ENCODE data around the gene MYH9. TPM values are rescaled to one million over a fixed set of nuclear protein-coding genes. Genes with fewer than 3 reads are reported as not detected.

The MYH9 gene
- total RNA-seq, 1 experiment from 2014 or later, result 788 TPM

- in situ Hi-C loops (cut with HindIII; ENCODE audit: low pct_unique_long_range_greater_than_20kb, low sequenced_read_pairs), result no loop called here
- ATAC-seq (no peak), DNase-seq (ENCODE audit: low read depth, low spot score) (no peak)
- intact Hi-C loops (cut with micrococcal nuclease; ENCODE audit: unreplicated experiment), result no loop called here
- peaks cover 20% of the 10 kb centered on the region for H3K36me3 ChIP-seq (ENCODE audit: control insufficient read depth, insufficient read depth, low read length)
- H3K27ac ChIP-seq (ENCODE audit: low read length), result peak overlapping the region; percentile 89
- no peaks in the 10 kb centered on the region for H3K27me3 ChIP-seq (ENCODE audit: control insufficient read depth, insufficient read depth, low read length)
- no peak for TF ChIP-seq TCF7L2 (IDR thresholded peaks at IDR 0.05; ENCODE audit: low read depth, low read length)
- TF ChIP-seq, protein P1, sequence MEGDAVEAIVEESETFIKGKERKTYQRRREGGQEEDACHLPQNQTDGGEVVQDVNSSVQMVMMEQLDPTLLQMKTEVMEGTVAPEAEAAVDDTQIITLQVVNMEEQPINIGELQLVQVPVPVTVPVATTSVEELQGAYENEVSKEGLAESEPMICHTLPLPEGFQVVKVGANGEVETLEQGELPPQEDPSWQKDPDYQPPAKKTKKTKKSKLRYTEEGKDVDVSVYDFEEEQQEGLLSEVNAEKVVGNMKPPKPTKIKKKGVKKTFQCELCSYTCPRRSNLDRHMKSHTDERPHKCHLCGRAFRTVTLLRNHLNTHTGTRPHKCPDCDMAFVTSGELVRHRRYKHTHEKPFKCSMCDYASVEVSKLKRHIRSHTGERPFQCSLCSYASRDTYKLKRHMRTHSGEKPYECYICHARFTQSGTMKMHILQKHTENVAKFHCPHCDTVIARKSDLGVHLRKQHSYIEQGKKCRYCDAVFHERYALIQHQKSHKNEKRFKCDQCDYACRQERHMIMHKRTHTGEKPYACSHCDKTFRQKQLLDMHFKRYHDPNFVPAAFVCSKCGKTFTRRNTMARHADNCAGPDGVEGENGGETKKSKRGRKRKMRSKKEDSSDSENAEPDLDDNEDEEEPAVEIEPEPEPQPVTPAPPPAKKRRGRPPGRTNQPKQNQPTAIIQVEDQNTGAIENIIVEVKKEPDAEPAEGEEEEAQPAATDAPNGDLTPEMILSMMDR (IDR thresholded peaks at IDR 0.05), result no peak
- TF ChIP-seq REST (IDR thresholded peaks at IDR 0.05; ENCODE audit: insufficient read depth in 1 of 2, low read depth in 2 of 2, low read length in 1 of 2), result no peak
- TF ChIP-seq POLR2AphosphoS5 (IDR thresholded peaks at IDR 0.05; ENCODE audit: low read depth, low read length), result no peak
- TF ChIP-seq SIN3A (IDR thresholded peaks at IDR 0.05; ENCODE audit: borderline replicate concordance, insufficient read depth, low read depth, low read length), result no peak
- no TSS peak for BruUV-seq (replicated peaks)
- CTCF ChIA-PET, result no interaction called here
- no peak overlapping the region for H3K4me3 ChIP-seq (ENCODE audit: low read depth in 2 of 2, low read length in 2 of 2)
- POLR2A ChIA-PET, result interaction anchor here (0.7 kb wide), 1 partner anchor 24 kb away, joined by 3 read pairs; no protein-coding TSS in a partner anchor
- H3K4me1 ChIP-seq (ENCODE audit: control insufficient read depth, insufficient read depth, low read length), result peaks cover 54% of the 10 kb centered on the region
- H3K9me3 ChIP-seq (ENCODE audit: control insufficient read depth, insufficient read depth, low read depth, low read length), result no peaks in the 10 kb centered on the region
Measured at GRCh38 chr22:36323855-36324331, 63.9 kb downstream of the MYH9 start.

DNA sequence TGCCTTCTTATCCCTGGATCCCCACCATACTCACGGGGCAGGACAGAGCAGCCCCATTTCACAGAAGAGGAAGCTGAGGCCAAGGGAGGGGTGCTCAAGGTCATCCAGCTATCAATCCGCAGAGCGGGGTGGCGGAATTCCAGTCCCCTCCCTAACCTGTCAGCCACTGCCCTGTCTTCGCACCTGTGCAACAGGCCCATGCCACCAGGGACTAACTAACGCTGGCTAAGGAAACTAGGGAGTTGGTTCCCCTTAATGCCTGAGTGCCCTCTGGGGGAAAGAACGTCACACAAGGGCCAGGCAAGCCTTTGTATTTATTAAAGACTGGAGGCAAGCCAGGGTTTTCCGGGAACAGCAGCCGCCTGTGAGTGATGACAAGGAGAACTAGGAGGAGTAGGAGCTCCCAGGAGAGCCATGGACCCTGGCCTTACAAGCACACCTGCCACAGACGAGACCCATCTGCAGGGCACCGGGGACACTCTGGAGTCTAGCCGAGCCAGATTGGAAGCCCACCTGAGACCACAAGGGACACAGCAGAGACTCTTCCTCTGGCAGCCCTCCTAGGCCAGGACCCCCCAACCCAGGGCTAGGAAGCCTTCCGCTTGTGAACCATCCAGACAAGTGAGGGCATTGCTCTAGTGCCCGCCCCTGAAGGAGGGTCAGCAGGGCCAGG lies 64.4 kb downstream of the MYH9 start:
- intact Hi-C loops (cut with micrococcal nuclease; ENCODE audit: unreplicated experiment), result no loop called here
- in situ Hi-C loops (cut with HindIII; ENCODE audit: low pct_unique_long_range_greater_than_20kb, low sequenced_read_pairs), result no loop called here
- no TSS peak for BruUV-seq (replicated peaks)
- ChIA-PET CTCF (no interaction called here), POLR2A (interaction anchor here (0.7 kb wide), 1 partner anchor 24 kb away, joined by 3 read pairs; no protein-coding TSS in a partner anchor)
- H3K27ac ChIP-seq (ENCODE audit: low read length), result peak overlapping the region; percentile 89
- H3K27me3 ChIP-seq (ENCODE audit: control insufficient read depth, insufficient read depth, low read length), result no peaks in the 10 kb centered on the region
- ATAC-seq (no peak), DNase-seq (ENCODE audit: low read depth, low spot score) (no peak)
- H3K4me3 ChIP-seq (ENCODE audit: low read depth in 2 of 2, low read length in 2 of 2), result no peak overlapping the region
- H3K9me3 ChIP-seq (ENCODE audit: control insufficient read depth, insufficient read depth, low read depth, low read length), result no peaks in the 10 kb centered on the region
- H3K36me3 ChIP-seq (ENCODE audit: control insufficient read depth, insufficient read depth, low read length), result peaks cover 17% of the 10 kb centered on the region
- H3K4me1 ChIP-seq (ENCODE audit: control insufficient read depth, insufficient read depth, low read length), result peaks cover 48% of the 10 kb centered on the region
- peak; percentile 8; the same call in 1 of the 2 replicates for TF ChIP-seq POLR2AphosphoS5 (IDR thresholded peaks at IDR 0.05; ENCODE audit: low read depth, low read length)
- no peak for TF ChIP-seq TCF7L2 (IDR thresholded peaks at IDR 0.05; ENCODE audit: low read depth, low read length)

DNA sequence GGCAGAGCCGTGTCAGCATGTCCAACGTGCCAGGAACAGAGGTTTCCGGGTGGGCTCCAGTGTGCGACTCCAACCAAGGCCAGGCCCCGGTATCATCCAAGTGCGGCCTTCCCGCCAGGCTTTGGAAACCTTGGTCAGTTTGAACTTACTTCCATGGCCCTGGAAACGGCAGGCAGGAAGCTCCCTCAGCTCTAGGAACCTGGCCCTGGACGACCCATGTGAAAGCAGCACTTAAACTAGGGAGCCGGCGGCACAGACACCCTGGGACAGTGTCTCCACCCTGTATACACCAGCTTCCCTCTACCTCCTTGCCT lies 65.2 kb downstream of the MYH9 start:
- no TSS peak for BruUV-seq (replicated peaks)
- intact Hi-C loops (cut with micrococcal nuclease; ENCODE audit: unreplicated experiment), result no loop called here
- ChIA-PET CTCF (no interaction called here), POLR2A (interaction anchor here (0.6 kb wide), 1 partner anchor 207 kb away, joined by 3 read pairs; no protein-coding TSS in a partner anchor)
- Histone ChIP-seq H3K4me1 (ENCODE audit: control insufficient read depth, insufficient read depth, low read length) (peaks cover 41% of the 10 kb centered on the region), H3K27me3 (ENCODE audit: control insufficient read depth, insufficient read depth, low read length) (no peaks in the 10 kb centered on the region), H3K27ac (ENCODE audit: low read length) (peak overlapping the region; percentile 89), H3K4me3 (ENCODE audit: low read depth in 2 of 2, low read length in 2 of 2) (no peak overlapping the region), H3K9me3 (ENCODE audit: control insufficient read depth, insufficient read depth, low read depth, low read length) (no peaks in the 10 kb centered on the region), H3K36me3 (ENCODE audit: control insufficient read depth, insufficient read depth, low read length) (peaks cover 11% of the 10 kb centered on the region)
- TF ChIP-seq POLR2AphosphoS5 (IDR thresholded peaks at IDR 0.05; ENCODE audit: low read depth, low read length) (no peak), REST (IDR thresholded peaks at IDR 0.05; ENCODE audit: insufficient read depth in 1 of 2, low read depth in 2 of 2, low read length in 1 of 2) (no peak), TCF7L2 (IDR thresholded peaks at IDR 0.05; ENCODE audit: low read depth, low read length) (no peak), SIN3A (IDR thresholded peaks at IDR 0.05; ENCODE audit: borderline replicate concordance, insufficient read depth, low read depth, low read length) (no peak)
- TF ChIP-seq, protein P1 (IDR thresholded peaks at IDR 0.05), result no peak
- no peak for DNase-seq (ENCODE audit: low read depth, low spot score)
- in situ Hi-C loops (cut with HindIII; ENCODE audit: low pct_unique_long_range_greater_than_20kb, low sequenced_read_pairs), result no loop called here
- no peak for ATAC-seq

All from Panc1 (cell line).